SHP77 treated with DMSO at 0.1 percent for 48 hours (cell line): ENCODE measurements around the gene NPAS2.

Experiments used
- DNase-seq: peaks from one replicate; lab custom pipeline; 2025; lab: John Stamatoyannopoulos, UW

The NPAS2 gene

DNA sequence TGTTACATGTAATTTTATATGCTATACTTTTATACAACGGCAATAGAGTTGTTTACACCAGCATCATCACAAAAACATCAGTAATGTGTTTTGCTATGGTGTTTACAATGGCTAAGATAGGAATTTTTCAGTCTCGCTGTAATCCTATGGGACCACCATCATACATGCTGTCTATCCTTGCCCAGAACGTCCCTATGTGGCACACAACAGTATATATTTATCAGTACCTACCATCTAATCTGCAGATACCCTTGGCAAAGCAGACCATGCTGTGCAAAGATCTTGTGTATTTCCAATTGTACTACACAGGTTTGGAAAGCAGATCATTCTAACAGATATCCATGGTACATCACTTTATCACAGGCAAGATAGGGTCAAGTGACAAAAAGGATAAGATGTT lies 197.4 kb downstream of the NPAS2 start:
- DNase-seq = no peak

DNA sequence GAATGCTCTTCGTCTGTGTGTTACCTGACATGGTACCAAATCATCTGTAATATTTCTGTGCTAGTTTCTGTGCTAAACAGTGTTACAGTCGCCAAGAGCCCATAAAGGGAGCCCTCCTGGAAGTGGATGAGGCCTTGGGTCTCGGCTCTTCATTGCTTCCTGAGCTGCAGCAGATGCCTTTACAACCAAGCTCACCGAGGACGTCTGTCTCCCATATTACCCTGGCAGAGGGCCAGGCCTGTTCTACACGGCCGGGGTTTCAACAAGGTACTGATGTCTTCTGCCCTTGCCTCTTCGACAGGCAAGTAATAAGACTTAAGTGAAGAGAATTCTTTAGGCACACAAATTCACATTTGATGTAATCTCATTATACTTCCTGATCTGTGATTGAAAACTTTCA lies 199.0 kb downstream of the NPAS2 start:
- DNase-seq = no peak

- no peak for DNase-seq
These were observed 202.3 kb downstream of the NPAS2 start for GRCh38 chr2:101022221-101022620.

GRCh38 chr2:101023327-101024107 lies 203.6 kb downstream of the NPAS2 start:
- no peak for DNase-seq

DNA sequence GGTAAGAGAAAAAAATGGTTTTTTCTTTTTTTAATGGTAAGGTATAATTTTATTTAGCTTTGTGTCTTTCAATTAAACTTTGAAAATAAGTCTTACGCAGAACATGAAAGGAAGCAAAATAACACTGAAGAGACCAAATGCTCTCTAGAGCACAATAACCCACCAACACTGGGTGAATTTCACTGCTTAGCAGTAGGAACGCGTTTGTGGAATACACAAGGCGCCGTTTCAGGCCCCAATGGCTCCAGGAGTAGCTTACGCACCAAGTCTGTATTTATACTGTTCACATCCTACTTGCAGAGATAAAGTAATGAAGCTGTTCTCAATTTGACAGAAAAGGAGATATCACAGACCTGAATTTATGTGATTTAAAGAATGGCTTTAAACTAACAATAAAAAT lies 205.6 kb downstream of the NPAS2 start:
- no peak for DNase-seq

GRCh38 chr2:101026253-101026701 lies 206.3 kb downstream of the NPAS2 start:
- DNase-seq = no peak

DNA sequence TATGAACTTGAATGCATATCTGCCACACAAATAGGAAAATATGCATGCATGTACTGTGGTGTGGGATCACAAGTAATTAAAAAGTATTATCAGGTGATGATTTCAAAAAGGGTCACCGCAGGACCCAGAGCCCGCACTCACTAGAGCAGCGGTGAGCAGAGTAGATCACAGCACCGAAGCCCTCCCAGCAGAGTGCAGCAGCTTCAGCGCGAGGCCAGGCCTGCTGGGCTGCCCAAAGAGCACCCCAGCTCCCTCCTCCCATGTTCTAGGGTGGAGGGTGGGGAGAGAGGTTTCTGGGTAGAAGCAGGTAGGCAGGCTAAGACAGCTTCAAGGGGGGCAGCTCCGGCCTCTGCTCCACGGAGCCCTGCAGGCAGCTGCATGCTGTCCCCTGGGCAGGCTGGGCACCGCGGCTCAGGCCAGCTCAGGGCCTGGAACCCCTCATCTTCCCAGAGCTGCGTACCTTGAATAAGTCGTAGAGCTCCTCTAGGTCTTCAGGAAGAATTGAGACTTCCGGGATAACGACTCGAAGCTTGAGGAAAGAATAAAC lies 207.1 kb downstream of the NPAS2 start:
- no peak for DNase-seq

DNA sequence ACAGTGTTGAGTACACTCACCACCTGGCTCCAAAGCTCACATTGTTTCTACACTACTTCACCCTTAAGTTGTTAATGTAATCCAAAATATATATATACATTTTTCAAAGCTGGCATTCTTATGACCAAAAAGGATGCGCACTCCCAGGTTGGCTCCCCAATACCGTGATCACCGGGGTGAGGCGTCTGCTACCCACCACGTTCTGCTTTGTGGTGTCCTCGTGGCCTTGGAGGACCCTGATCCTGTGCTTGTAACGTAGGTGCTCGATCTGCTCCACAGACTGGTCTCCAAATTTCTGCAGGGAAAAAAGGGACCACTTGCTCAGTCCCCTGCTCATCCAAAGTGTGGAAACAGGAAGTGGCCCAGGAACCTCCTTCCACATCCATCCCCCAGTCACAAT lies 207.9 kb downstream of the NPAS2 start:
- no peak for DNase-seq

GRCh38 chr2:101030866-101031554 lies 211.1 kb downstream of the NPAS2 start:
- no peak for DNase-seq

DNA sequence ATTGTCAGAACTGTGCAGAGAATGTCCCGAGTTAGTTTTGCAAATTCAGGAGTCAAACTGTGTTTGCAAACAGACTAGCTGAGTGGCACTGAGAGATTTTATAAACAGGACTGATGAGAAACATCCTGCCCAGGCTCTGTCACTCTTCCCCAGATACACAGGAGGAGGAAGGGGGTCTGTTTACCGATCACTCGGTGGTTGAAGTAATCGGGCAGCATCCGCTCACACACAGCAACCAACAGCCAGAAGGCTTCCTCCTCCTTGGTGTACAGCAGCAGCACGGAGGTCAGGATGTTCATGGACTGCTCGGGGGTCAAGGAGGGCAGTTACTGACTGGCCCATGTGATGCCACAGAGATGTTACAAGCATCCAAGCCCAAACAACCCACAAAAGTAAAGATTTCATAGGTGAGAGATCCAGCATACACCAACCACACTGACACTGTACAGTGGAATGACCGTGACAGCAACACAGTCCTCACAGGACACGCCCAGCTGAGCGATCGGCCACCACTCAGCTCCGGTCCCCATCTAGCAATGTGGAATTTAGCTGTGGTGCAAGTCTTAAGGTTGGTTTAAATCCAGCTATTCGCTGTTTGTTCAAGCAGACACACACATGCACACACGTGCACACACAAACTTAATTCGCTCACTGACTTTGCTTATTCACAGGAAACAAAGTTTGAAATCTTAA lies 212.3 kb downstream of the NPAS2 start:
- DNase-seq = no peak

GRCh38 chr2:101036562-101036961 lies 216.6 kb downstream of the NPAS2 start:
- DNase-seq = no peak

DNA sequence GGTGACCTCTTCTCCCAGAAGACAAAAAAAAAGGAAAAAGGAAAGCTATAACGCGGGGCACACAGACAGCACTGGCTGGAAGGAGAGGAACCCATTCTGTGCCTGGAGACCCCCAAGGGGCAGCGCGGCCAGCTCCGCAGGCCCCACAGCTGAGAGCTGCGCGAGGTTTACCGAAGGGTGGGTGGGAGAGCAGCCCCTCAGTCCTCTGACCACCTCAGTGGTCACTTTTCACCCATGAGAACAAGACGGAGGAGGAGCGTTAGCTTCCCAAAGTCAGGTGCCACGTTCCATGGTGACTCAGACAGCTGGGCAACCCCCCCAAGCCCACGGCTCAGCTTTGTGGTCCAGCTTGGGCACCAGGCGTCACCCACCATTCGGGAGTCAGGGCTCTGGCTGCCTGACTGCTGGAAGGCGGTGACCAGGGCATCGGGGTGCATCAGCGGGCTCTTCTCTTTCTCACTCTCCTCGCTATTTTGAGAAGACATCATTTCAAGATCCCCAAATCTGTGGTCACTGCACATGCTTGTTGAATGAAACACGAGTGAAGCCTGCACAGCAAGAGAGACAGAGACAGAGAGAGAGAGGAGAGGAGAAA lies 217.3 kb downstream of the NPAS2 start:
- no peak for DNase-seq

- no peak for DNase-seq
These were observed 218.7 kb downstream of the NPAS2 start for GRCh38 chr2:101038455-101039255.

GRCh38 chr2:101040072-101040471 lies 220.1 kb downstream of the NPAS2 start:
- DNase-seq = no peak

DNA sequence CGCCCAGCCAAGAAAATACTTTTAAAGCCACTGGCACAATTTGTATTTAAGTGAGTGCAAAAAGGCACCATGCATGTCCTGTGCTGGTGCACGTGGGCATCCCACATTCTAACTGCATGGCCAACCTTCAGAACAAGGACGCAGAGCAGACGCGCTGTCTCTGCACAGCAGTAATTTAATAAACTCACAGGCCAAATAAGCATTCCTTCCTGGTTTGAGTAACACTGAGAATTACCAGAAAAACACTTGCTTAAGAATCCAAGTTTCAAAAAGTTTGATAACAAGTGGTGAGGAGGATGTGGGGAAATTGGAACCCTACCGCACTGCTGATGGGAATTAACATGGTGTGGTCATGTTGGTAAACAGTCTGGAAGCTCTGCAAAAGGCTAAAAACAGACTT lies 220.8 kb downstream of the NPAS2 start:
- no peak for DNase-seq

GRCh38 chr2:101041413-101041812 lies 221.5 kb downstream of the NPAS2 start:
- no peak for DNase-seq

DNA sequence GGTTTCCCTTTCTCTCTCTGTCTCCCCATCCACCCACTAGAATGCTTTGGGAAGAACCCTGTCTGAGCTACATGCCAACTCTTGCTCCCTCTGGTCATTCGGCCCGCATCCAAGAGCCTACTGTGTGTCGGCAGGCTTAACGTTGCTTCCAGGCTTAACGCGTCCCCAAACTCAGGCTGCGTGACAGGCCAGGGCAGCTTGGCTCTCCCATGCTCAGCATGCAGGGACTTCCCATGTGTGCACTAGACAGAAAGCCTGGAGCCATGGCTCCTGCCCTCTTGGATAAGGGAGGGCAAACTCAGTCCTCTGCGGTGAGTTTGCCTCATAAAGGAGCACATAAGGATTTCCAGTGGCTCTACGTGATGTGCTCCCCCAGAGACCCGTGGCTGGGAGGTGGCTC lies 225.4 kb downstream of the NPAS2 start:
- DNase-seq = no peak
